Effector CD8-positive, alpha-beta T cell (primary cell): ENCODE data around the gene RSPO3.
"Not testable (repeated sequence)": the region's sequence is repeated elsewhere in the genome, so short reads cannot be mapped to it uniquely, and the experiment has no call there.

Experiments
- DNase-seq: peaks from one replicate; lab custom pipeline; 2025; lab: John Stamatoyannopoulos, UW
- total RNA-seq, 4 experiments: gene quantifications; one replicate each; lab custom pipeline; 2026; lab: John Stamatoyannopoulos, UW

Gene RSPO3
- total RNA-seq: 0 to 0.09 (median 0) reads per million in 4 experiments

- no peak for DNase-seq
Observed at GRCh38 chr6:127118298-127119101, at the start of gene RSPO3. TSS of gene RSPO3 (plus strand) at chr6:127118671. CDS start at chr6:127119193, 522 bp downstream.

GRCh38 chr6:127069659-127070279 lies 48.7 kb upstream of the RSPO3 start:
- no peak for DNase-seq

- DNase-seq: no peak
Observed at GRCh38 chr6:127073222-127073621, 45.2 kb upstream of the RSPO3 start.

GRCh38 chr6:127076466-127076865 lies 42.0 kb upstream of the RSPO3 start:
- DNase-seq: no peak

GRCh38 chr6:127077886-127078285 lies 40.6 kb upstream of the RSPO3 start:
- DNase-seq: no peak

- DNase-seq: no peak
Observed at GRCh38 chr6:127078669-127079068, 39.8 kb upstream of the RSPO3 start.

GRCh38 chr6:127079681-127080080 lies 38.8 kb upstream of the RSPO3 start:
- DNase-seq: no peak

GRCh38 chr6:127080081-127080480 lies 38.4 kb upstream of the RSPO3 start:
- no peak for DNase-seq

GRCh38 chr6:127083231-127083962 lies 35.1 kb upstream of the RSPO3 start:
- DNase-seq: no peak

GRCh38 chr6:127083963-127084310 lies 34.5 kb upstream of the RSPO3 start:
- no peak for DNase-seq

GRCh38 chr6:127085181-127085580 lies 33.3 kb upstream of the RSPO3 start:
- DNase-seq: no peak

GRCh38 chr6:127090051-127090450 lies 28.4 kb upstream of the RSPO3 start:
- no peak for DNase-seq

GRCh38 chr6:127092466-127092865 lies 26.0 kb upstream of the RSPO3 start:
- no peak for DNase-seq

- DNase-seq: no peak
Observed at GRCh38 chr6:127094791-127095190, 23.7 kb upstream of the RSPO3 start.

GRCh38 chr6:127096167-127096566 lies 22.3 kb upstream of the RSPO3 start:
- DNase-seq: no peak

GRCh38 chr6:127097442-127097841 lies 21.0 kb upstream of the RSPO3 start:
- not testable (repeated sequence) for DNase-seq

- no peak for DNase-seq
Observed at GRCh38 chr6:127100510-127101140, 17.8 kb upstream of the RSPO3 start.

GRCh38 chr6:127102299-127102698 lies 16.2 kb upstream of the RSPO3 start:
- no peak for DNase-seq

GRCh38 chr6:127102859-127103258 lies 15.6 kb upstream of the RSPO3 start:
- DNase-seq: no peak

- no peak for DNase-seq
Observed at GRCh38 chr6:127103482-127103881, 15.0 kb upstream of the RSPO3 start.

GRCh38 chr6:127107916-127108315 lies 10.6 kb upstream of the RSPO3 start:
- DNase-seq: no peak

GRCh38 chr6:127110712-127111111 lies 7.8 kb upstream of the RSPO3 start:
- DNase-seq: no peak
